Left ventricle myocardium inferior (tissue), 1 donor: ENCODE measurements around the gene ZCCHC24. TPM values are rescaled to one million over a fixed set of nuclear protein-coding genes. Genes with fewer than 3 reads are reported as not detected.
"Not testable (repeated sequence)": the region's sequence is repeated elsewhere in the genome, so short reads cannot be mapped to it uniquely, and the experiment has no call there.

ENCODE experiments used
- DNase-seq: peaks from one replicate; pipeline ENCODE4 v3.0.0-alpha.2; 2020
- H3K27ac ChIP-seq: fragments of 200-600 bp; replicated peaks from 2 replicates; pipeline ENCODE4 v1.8.0; 2021
- H3K27me3 ChIP-seq: fragments of 200-600 bp; 2 replicates; pipeline ENCODE4 v1.8.0; 2021; ENCODE audit warnings: low read depth
- H3K36me3 ChIP-seq: fragments of 200-600 bp; 2 replicates; pipeline ENCODE4 v1.8.0; 2021
- H3K4me1 ChIP-seq: fragments of 200-600 bp; 2 replicates; pipeline ENCODE4 v1.8.0; 2021
- H3K4me3 ChIP-seq: fragments of 200-600 bp; 2 replicates; pipeline ENCODE4 v1.8.0; 2021; ENCODE audit warnings: mild to moderate bottlenecking, moderate library complexity
- H3K9me3 ChIP-seq: fragments of 200-600 bp; replicated peaks from 2 replicates; pipeline ENCODE4 v1.8.0; 2021
- intact Hi-C: fragments of 100-400 bp; cut with micrococcal nuclease; formaldehyde crosslinking; loops from one replicate; pipeline ENCODE4 v1.11.0; 2022
- total RNA-seq: library from RNA; stranded (reverse); fragmentation: NEBNext Ultra II Directional; extraction: Animal tissue kit (Norgen Biotek cat#: 25700); gene quantifications from one replicate; pipeline ENCODE4 v1.2.1, GENCODE V29; 2021
- TF ChIP-seq, protein P1 (sequence below): fragments of 200-600 bp; IDR thresholded peaks from 2 replicates; pipeline ENCODE4 v1.8.0; 2021; ENCODE audit warnings: antibody characterized with exemption, mild to moderate bottlenecking, borderline replicate concordance
- donor health status: DM: no; HTN: yes; CAD: no; lungs with severe emphysema.

The ZCCHC24 gene
- total RNA-seq, 1 donor from 2014 or later, result 47.5 TPM

DNA sequence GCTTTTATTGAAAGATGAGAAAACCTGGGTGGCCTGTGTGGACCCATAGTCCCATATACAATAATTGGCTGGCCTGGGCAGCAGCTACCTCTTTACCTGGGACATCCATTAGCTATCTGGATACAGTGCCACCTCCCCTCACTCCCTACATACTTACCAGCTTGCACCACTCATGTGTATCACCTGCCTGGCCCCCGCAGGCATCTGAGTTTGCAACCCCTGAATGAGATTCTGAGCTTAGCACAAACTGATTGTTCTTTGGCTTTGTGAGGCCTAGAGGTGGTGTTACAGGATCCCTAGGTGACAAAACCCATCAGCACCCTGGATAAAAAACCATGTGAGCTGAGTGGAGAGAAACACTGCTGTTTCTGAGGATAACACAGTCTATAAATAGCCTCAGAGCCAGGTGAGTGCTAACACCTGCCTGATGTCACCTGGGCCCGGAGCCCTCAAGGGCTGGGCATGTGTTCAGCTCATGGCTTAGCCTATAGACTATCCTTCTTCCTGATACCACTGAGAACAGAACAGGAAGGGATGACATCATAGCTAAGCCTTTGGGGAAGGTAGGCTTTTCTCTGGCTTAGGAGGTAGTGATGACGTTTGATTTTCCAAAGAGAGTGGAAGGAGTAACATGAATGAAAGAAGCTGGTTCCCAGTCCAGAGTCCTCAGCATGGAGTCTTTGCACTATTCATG lies 100.8 kb downstream of the ZCCHC24 start:
- DNase-seq, result no peak
- intact Hi-C loops, result no loop called here
- Histone ChIP-seq H3K4me3 (no peak overlapping the region), H3K27me3 (no peaks in the 10 kb centered on the region), H3K4me1 (peaks cover 63% of the 10 kb centered on the region), H3K27ac (no peak overlapping the region), H3K36me3 (peaks cover 11% of the 10 kb centered on the region), H3K9me3 (no peaks in the 10 kb centered on the region)
- TF ChIP-seq, protein P1, sequence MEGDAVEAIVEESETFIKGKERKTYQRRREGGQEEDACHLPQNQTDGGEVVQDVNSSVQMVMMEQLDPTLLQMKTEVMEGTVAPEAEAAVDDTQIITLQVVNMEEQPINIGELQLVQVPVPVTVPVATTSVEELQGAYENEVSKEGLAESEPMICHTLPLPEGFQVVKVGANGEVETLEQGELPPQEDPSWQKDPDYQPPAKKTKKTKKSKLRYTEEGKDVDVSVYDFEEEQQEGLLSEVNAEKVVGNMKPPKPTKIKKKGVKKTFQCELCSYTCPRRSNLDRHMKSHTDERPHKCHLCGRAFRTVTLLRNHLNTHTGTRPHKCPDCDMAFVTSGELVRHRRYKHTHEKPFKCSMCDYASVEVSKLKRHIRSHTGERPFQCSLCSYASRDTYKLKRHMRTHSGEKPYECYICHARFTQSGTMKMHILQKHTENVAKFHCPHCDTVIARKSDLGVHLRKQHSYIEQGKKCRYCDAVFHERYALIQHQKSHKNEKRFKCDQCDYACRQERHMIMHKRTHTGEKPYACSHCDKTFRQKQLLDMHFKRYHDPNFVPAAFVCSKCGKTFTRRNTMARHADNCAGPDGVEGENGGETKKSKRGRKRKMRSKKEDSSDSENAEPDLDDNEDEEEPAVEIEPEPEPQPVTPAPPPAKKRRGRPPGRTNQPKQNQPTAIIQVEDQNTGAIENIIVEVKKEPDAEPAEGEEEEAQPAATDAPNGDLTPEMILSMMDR, result no peak

DNA sequence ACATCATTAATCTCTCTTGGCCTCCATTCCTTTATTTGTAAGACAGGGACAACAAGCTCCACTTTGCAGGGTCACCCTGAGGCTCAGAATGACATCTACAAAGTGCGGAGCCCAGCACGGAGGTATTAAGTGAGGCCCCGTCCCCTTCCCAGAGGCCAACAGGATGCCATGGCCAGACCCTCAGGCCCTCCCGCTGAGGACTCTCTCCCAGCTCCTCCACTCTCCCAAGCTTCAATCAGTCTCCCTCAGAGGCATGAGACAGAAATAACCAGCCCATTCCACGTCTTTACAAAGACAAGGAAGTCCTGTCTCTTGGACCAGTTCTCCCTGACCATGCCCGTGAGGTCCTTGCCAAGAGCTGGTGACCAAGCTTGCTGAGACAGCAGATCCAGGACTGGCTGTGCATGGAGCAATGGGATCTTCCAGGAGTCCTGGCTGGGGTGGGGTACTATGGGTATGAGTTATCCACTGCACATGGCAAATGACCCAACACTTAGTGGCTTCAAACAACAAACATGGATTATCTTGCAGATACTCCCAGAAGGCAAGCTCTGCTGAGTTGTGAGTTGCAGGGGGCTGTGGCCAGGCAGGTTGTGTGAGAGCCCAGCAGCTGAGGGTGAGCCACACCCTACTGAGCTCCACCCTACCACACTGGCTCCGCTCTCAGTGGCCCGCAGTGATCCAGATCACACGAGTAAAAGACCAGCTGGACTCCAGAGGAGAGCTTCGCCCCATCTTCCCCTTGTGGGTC lies 102.4 kb downstream of the ZCCHC24 start:
- intact Hi-C loops, result no loop called here
- Histone ChIP-seq H3K4me1 (peaks cover 46% of the 10 kb centered on the region), H3K27ac (no peak overlapping the region), H3K36me3 (no peaks in the 10 kb centered on the region), H3K9me3 (no peaks in the 10 kb centered on the region), H3K4me3 (no peak overlapping the region), H3K27me3 (no peaks in the 10 kb centered on the region)
- no peak for DNase-seq
- TF ChIP-seq, protein P1, result no peak

DNA sequence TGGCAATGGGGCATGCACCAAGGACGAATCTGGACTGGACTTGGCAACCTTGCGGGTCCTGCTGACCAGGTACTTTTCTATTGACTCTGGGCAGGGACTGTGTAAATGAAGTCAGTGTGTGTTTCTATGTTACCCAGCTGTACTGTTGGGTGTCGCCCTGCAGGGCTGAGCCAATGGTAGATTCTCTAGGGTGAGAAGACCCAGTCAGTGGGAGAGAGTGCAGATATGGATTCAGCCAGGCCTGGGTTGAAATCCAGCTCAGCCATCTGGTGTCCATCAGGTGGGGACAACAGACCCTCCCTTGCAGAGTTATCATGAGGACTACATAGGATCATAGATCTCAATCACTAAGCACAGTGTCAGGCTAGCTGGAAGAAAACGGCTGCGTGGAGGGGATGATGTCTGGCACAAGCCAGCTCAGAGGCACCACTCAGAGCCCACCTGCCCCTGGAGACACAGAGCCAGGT lies 103.1 kb downstream of the ZCCHC24 start:
- Histone ChIP-seq H3K4me1 (peaks cover 40% of the 10 kb centered on the region), H3K4me3 (no peak overlapping the region), H3K27me3 (no peaks in the 10 kb centered on the region), H3K36me3 (no peaks in the 10 kb centered on the region), H3K9me3 (no peaks in the 10 kb centered on the region), H3K27ac (peak overlapping the region; percentile 59)
- intact Hi-C loops, result no loop called here
- DNase-seq, result no peak
- TF ChIP-seq, protein P1, result no peak

DNA sequence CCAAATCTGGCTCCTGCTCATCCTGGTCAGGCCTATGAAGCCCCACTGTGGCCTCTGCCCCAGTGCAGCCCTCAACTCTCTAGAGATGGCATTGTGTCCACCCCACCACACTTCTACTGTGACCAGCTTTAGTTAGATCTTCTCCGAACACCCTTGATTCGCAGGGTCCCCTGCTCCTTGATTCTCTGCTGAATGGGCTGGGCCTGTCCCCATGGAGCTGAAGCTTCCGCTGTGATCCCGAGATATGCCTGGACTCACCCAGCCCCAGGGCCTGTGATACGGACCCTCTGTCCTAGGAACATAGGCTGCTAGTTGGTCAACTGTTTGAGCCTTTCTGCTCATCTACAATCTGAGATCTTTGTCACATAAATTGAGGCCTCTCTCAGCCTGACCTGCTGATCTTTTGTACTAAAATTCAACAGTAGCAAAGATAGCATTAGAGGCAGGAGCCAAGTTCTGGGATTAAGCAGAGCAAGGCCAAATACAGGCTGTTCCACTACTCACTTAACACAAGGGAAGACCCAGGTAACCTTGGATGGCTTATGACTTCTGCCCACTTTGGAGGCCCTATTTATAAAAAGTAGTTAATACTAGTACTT lies 104.7 kb downstream of the ZCCHC24 start:
- Histone ChIP-seq H3K4me3 (no peak overlapping the region), H3K27me3 (no peaks in the 10 kb centered on the region), H3K36me3 (no peaks in the 10 kb centered on the region), H3K9me3 (no peaks in the 10 kb centered on the region), H3K27ac (peak overlapping the region; percentile 59), H3K4me1 (peaks cover 31% of the 10 kb centered on the region)
- DNase-seq, result peak; percentile 29
- intact Hi-C loops, result no loop called here
- TF ChIP-seq, protein P1, result no peak

DNA sequence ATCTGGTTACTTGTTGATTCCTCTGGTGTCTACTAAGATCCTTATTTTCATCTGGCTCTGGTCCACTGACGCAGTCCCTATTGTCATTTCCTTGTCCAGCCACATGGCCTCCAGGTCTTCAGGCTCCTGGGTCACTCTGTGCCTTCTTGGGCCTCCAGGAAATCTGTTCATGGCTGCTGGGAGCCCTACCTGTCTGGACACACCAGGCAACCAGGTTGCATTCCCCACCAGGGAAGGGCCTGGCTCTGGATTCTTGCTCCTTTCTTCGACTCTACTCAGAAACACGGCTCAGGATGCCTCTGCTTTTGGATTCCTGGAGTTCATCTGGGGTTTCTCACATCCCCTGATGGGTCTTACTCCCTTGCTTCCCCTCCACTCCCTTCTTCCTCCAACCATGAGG lies 106.2 kb downstream of the ZCCHC24 start:
- DNase-seq, result no peak
- intact Hi-C loops, result no loop called here
- no peaks in the 10 kb centered on the region for H3K27me3 ChIP-seq
- no peak overlapping the region for H3K27ac ChIP-seq
- no peaks in the 10 kb centered on the region for H3K9me3 ChIP-seq
- H3K36me3 ChIP-seq, result no peaks in the 10 kb centered on the region
- H3K4me3 ChIP-seq, result no peak overlapping the region
- peaks cover 26% of the 10 kb centered on the region for H3K4me1 ChIP-seq
- TF ChIP-seq, protein P1, result no peak

DNA sequence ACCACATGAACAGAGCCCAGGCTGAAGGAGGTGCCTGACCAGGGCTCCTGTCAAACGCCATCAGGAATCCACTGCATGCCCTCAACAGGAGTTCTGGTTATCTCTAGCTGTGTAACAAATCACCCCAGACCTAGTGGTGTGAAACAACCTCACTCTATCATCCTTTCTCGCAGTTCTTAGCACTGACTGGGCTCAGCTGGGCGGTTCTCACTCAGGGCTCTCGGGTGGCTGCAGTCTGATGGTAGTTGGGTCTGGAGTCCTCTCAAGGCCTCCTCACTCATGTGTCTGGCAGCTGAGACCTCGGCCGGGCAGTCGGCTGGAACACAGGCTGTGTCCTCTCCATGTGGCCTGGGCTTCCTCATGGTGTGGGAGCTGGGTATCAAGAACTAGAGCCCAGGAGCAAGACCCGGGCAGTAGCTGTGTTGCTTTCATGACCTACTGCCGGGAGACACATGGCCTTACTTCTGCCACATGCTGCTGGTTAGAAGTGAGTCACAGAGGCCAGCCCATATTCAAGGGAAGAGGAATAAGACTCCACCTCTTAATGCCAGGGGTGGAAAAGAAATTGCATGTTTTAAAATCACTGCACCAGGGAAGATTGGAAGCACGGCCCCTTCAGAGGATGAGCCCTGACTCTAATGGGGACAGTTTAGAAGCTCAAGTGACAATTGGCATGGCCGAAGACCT lies 107.5 kb downstream of the ZCCHC24 start:
- peaks cover 24% of the 10 kb centered on the region for H3K4me1 ChIP-seq
- intact Hi-C loops, result not testable (repeated sequence)

More for the DNA sequence above, 107.5 kb downstream of the ZCCHC24 start:
- H3K36me3 ChIP-seq, H3K4me3 ChIP-seq, H3K9me3 ChIP-seq, H3K27me3 ChIP-seq, DNase-seq, H3K27ac ChIP-seq: not testable (repeated sequence)
